ENCODE measurements around the gene AEBP1. TPM values are rescaled to one million over a fixed set of nuclear protein-coding genes. Genes with fewer than 3 reads are reported as not detected.

Gene AEBP1
- total RNA-seq, 2 donors from 2014 or later = 39.2 to 51.9 TPM

GRCh38 chr7:44066494-44067063 lies 37.6 kb upstream of the AEBP1 start:
- DNase-seq (peak in 1 of 4 donors; percentile 5), ATAC-seq (no peak)
- 82 to 91% methylated on average over 4 to 7 of the region's 7 CpGs for WGBS, 2 donors
- peaks cover 24% of the 10 kb centered on the region for H3K4me1 ChIP-seq
- no peaks in the 10 kb centered on the region for H3K27me3 ChIP-seq
- intact Hi-C loops (cut with DNase I) = no loop called here
- no peak overlapping the region for H3K4me3 ChIP-seq
- H3K27ac ChIP-seq = no peak overlapping the region
- no peaks in the 10 kb centered on the region for H3K9me3 ChIP-seq
- no peak for TF ChIP-seq POLR2A (IDR thresholded peaks at IDR 0.05)
- no peak for TF ChIP-seq CTCF (IDR thresholded peaks at IDR 0.05)
- H3K36me3 ChIP-seq (replicated peaks in 1 of 2; ENCODE audit: insufficient read depth in 1 of 2, low read depth in 2 of 2) = no peaks in the 10 kb centered on the region

GRCh38 chr7:44067064-44067951 lies 36.8 kb upstream of the AEBP1 start:
- TF ChIP-seq POLR2A (IDR thresholded peaks at IDR 0.05) (no peak), CTCF (IDR thresholded peaks at IDR 0.05) (no peak)
- DNase-seq (peak in 1 of 4 donors; percentile 6), ATAC-seq (no peak)
- WGBS, 2 donors = 78 to 92% methylated on average over 10 to 11 of the region's 11 CpGs
- Histone ChIP-seq H3K27ac (no peak overlapping the region), H3K4me1 (peaks cover 24% of the 10 kb centered on the region), H3K36me3 (replicated peaks in 1 of 2; ENCODE audit: insufficient read depth in 1 of 2, low read depth in 2 of 2) (no peaks in the 10 kb centered on the region), H3K4me3 (no peak overlapping the region), H3K27me3 (no peaks in the 10 kb centered on the region), H3K9me3 (no peaks in the 10 kb centered on the region)
- intact Hi-C loops (cut with DNase I) = no loop called here

- H3K27ac ChIP-seq = no peak overlapping the region
- no peak for TF ChIP-seq CTCF (IDR thresholded peaks at IDR 0.05)
- no peak for TF ChIP-seq POLR2A (IDR thresholded peaks at IDR 0.05)
- intact Hi-C loops (cut with DNase I) = no loop called here
- WGBS, 2 donors = 61 to 70% methylated on average over 7 of the region's 7 CpGs
- peaks cover 0 to 2% of the 10 kb centered on the region in 2 donors for H3K36me3 ChIP-seq (replicated peaks in 1 of 2; ENCODE audit: insufficient read depth in 1 of 2, low read depth in 2 of 2)
- no peaks in the 10 kb centered on the region for H3K9me3 ChIP-seq
- peak in 1 of 4 donors; percentile 25 for DNase-seq
- no peak for ATAC-seq
- H3K27me3 ChIP-seq = no peaks in the 10 kb centered on the region
- peaks cover 24% of the 10 kb centered on the region for H3K4me1 ChIP-seq
- H3K4me3 ChIP-seq = no peak overlapping the region
These were observed 36.1 kb upstream of the AEBP1 start for GRCh38 chr7:44068054-44068453.

- TF ChIP-seq POLR2A (IDR thresholded peaks at IDR 0.05) = no peak
- TF ChIP-seq CTCF (IDR thresholded peaks at IDR 0.05) = no peak
- ATAC-seq = no peak
- no peak overlapping the region for H3K27ac ChIP-seq
- H3K4me1 ChIP-seq = peaks cover 11% of the 10 kb centered on the region
- no peak overlapping the region for H3K4me3 ChIP-seq
- no peaks in the 10 kb centered on the region for H3K27me3 ChIP-seq
- intact Hi-C loops (cut with DNase I) = no loop called here
- H3K36me3 ChIP-seq (replicated peaks in 1 of 2; ENCODE audit: insufficient read depth in 1 of 2, low read depth in 2 of 2) = peaks cover 0 to 2% of the 10 kb centered on the region in 2 donors
- no peaks in the 10 kb centered on the region for H3K9me3 ChIP-seq
- 72 to 80% methylated on average over 6 to 9 of the region's 9 CpGs for WGBS, 2 donors
- no peak for DNase-seq
These were observed 32.3 kb upstream of the AEBP1 start for GRCh38 chr7:44071726-44072363.
